K562 (cell line): ENCODE data around the gene ZNF609. TPM values are rescaled to one million over a fixed set of nuclear protein-coding genes. Genes with fewer than 3 reads are reported as not detected.

Experiments
- ATAC-seq: fragments of 200-7000 bp; cut with Tn5 transposase; 3 replicates; pipeline ENCODE4 v1.9.1; 2020; ENCODE audit warnings: moderate library complexity
- BruUV-seq: library from RNA; stranded (reverse); fragments of 400-500 nt; replicated peaks from 2 replicates; lab custom pipeline; 2021; lab: Mats Ljungman, UMichigan
- CTCF ChIA-PET: fragments of 300-600 bp; formaldehyde crosslinking; extraction: SDS; loops from one replicate; lab custom pipeline; 2021; ENCODE audit warnings: low intra/inter-chr PET ratio; lab: Yijun Ruan, JAX
- POLR2A ChIA-PET: fragments of 300-600, 350-650 bp; sonication (Branson Sonifier 250); formaldehyde crosslinking; extraction: SDS; loops from one replicate; lab custom pipeline; 2021; ENCODE audit warnings: antibody characterized with exemption, inconsistent platforms; lab: Yijun Ruan, JAX
- DNase-seq, 4 experiments: peaks; one replicate each; pipeline versions ENCODE4 v3.0.0 to v3.0.0-alpha.2; 2011 to 2018; ENCODE audit warnings: low spot score in 3 of 4, mixed read lengths in 3 of 4; ENCODE audit errors: extremely low read depth in 1 of 4
- FAIRE-seq: peaks from 2 replicates; lab custom pipeline; 2011; peaks lifted over from hg19 to GRCh38; lab: Jason Lieb, UNC
- H2AFZ ChIP-seq: 2 replicates; pipeline ENCODE4 v1.6.0; 2011; ENCODE audit warnings: low read depth, low read length, control low read depth, inconsistent platforms
- H3K27ac ChIP-seq: fragments of 200-600 bp; 3 replicates; pipeline ENCODE4 v1.8.0; 2011; ENCODE audit warnings: low read depth, mild to moderate bottlenecking, control low read depth, inconsistent platforms, low read length, moderate library complexity, mixed read lengths; ENCODE audit errors: extremely low read depth
- H3K27me3 ChIP-seq, 2 experiments: fragments of 300-600 bp in 1 of 2; 2 replicates in 1 of 2; 3 replicates in 1 of 2; pipeline versions ENCODE4 v1.6.0 to v1.8.0; 2011; ENCODE audit warnings: inconsistent platforms in 2 of 2, low read length in 2 of 2, mild to moderate bottlenecking in 1 of 2, mixed read lengths in 1 of 2, moderate library complexity in 1 of 2; ENCODE audit not compliant: control insufficient read depth in 2 of 2, insufficient read depth in 2 of 2
- H3K36me3 ChIP-seq: fragments of 300-600 bp; 3 replicates; pipeline ENCODE4 v1.8.0; 2011; ENCODE audit warnings: mild to moderate bottlenecking, low read length, inconsistent platforms; ENCODE audit not compliant: control insufficient read depth, insufficient read depth
- H3K4me1 ChIP-seq, 2 experiments: fragments of 200-600 bp in 1 of 2; replicated peaks in 1 of 2; 2 replicates in 1 of 2; 3 replicates in 1 of 2; pipeline versions ENCODE4 v1.5.1 to v1.8.0; 2011; ENCODE audit warnings: inconsistent platforms in 2 of 2, low read length in 2 of 2, mild to moderate bottlenecking in 1 of 2, mixed read lengths in 1 of 2, moderate library complexity in 1 of 2; ENCODE audit not compliant: control insufficient read depth in 2 of 2, insufficient read depth in 2 of 2
- H3K4me2 ChIP-seq: 2 replicates; pipeline ENCODE4 v1.6.1; 2011; ENCODE audit warnings: low read length, control low read depth, inconsistent platforms, mixed read lengths; ENCODE audit not compliant: insufficient read depth
- H3K4me3 ChIP-seq: fragments of 200-600 bp; sonication (generic), shearing (Covaris generic); 2 replicates; pipeline ENCODE4 v1.5.1; 2016; ENCODE audit warnings: control low read depth, inconsistent platforms
- H3K79me2 ChIP-seq: fragments of 200-600 bp; 3 replicates; pipeline ENCODE4 v1.8.0; 2011; ENCODE audit warnings: low read length, inconsistent platforms; ENCODE audit not compliant: control insufficient read depth, insufficient read depth
- H3K9ac ChIP-seq, 2 experiments: 2 replicates each; pipeline versions ENCODE4 v1.6.0 to v1.6.1; 2011; ENCODE audit warnings: low read depth in 2 of 2, low read length in 2 of 2, control low read depth in 1 of 2, inconsistent platforms in 1 of 2, mild to moderate bottlenecking in 1 of 2, mixed read lengths in 1 of 2; ENCODE audit not compliant: insufficient read depth in 1 of 2
- H3K9me1 ChIP-seq: one replicate; pipeline ENCODE4 v1.6.0; 2011; ENCODE audit warnings: inconsistent platforms, mild to moderate bottlenecking, low read length, moderate library complexity; ENCODE audit not compliant: control insufficient read depth, insufficient read depth
- H3K9me3 ChIP-seq: replicated peaks from 2 replicates; pipeline ENCODE4 v1.5.1; 2011; ENCODE audit warnings: low read depth, low read length, inconsistent platforms; ENCODE audit not compliant: control insufficient read depth, insufficient read depth
- H4K20me1 ChIP-seq: replicated peaks from 2 replicates; pipeline ENCODE4 v1.6.1; 2011; ENCODE audit warnings: low read length, inconsistent platforms, mixed read lengths; ENCODE audit not compliant: control insufficient read depth, insufficient read depth
- ARID3A ChIP-seq: IDR thresholded peaks from 2 replicates; pipeline ENCODE4 v1.6.1; 2012; ENCODE audit warnings: low read depth, low read length, improper control_type of control experiment, borderline replicate concordance
- DNMT1 ChIP-seq: fragments of 450-650 bp; IDR thresholded peaks from 2 replicates; pipeline ENCODE4 v1.6.1; 2016; ENCODE audit warnings: antibody characterized with exemption, mild to moderate bottlenecking
- ILF3 ChIP-seq: fragments of 450-650 bp; IDR thresholded peaks from 2 replicates; pipeline ENCODE4 v1.6.1; 2018; ENCODE audit warnings: antibody characterized with exemption, mild to moderate bottlenecking, moderate library complexity, borderline replicate concordance
- IRF9 ChIP-seq: fragments of 450-650 bp; IDR thresholded peaks from 2 replicates; pipeline ENCODE4 v1.6.1; 2016; ENCODE audit warnings: missing biosample characterization, missing genetic modification characterization
- MCM5 ChIP-seq: fragments of 450-650 bp; IDR thresholded peaks from 2 replicates; pipeline ENCODE4 v1.6.1; 2016; ENCODE audit warnings: low read depth
- MYC ChIP-seq, 2 experiments: fragments of 250-450 bp in 1 of 2; sonication (Bioruptor Pico) in 1 of 2; IDR thresholded peaks; 2 replicates each; pipeline versions ENCODE4 v1.5.1 to v1.6.1; 2012 to 2021; ENCODE audit warnings: low read depth in 2 of 2, borderline replicate concordance in 1 of 2, improper control_type of control experiment in 1 of 2, low read length in 1 of 2, mild to moderate bottlenecking in 1 of 2, moderate library complexity in 1 of 2
- MYNN ChIP-seq, 2 experiments: sonication (generic); formaldehyde crosslinking in 1 of 2; IDR thresholded peaks; 2 replicates each; pipeline versions ENCODE4 v1.5.0 to v1.6.1; 2016 to 2020; ENCODE audit warnings: antibody characterized with exemption in 1 of 2, missing genetic modification reagents in 1 of 2
- NCOA4 ChIP-seq: fragments of 450-650 bp; IDR thresholded peaks from 2 replicates; pipeline ENCODE4 v1.6.1; 2018; ENCODE audit warnings: mild to moderate bottlenecking; ENCODE audit not compliant: partially characterized antibody
- PCBP2 ChIP-seq: fragments of 200-400 bp; formaldehyde crosslinking; IDR thresholded peaks from 2 replicates; pipeline ENCODE4 v1.6.1; 2018; ENCODE audit warnings: low read length, low read depth, mild to moderate bottlenecking, moderate library complexity; ENCODE audit not compliant: poor library complexity, severe bottlenecking
- ZC3H11A ChIP-seq: IDR thresholded peaks from 2 replicates; pipeline ENCODE4 v1.6.1; 2012; ENCODE audit warnings: low read depth, low read length, improper control_type of control experiment
- ZC3H4 ChIP-seq: sonication (generic); formaldehyde crosslinking; IDR thresholded peaks from 2 replicates; pipeline ENCODE4 v1.9.0; 2021; ENCODE audit warnings: missing genetic modification reagents, borderline replicate concordance
- ZNF316 ChIP-seq: fragments of 450-650 bp; IDR thresholded peaks from 2 replicates; pipeline ENCODE4 v1.6.1; 2016
- WGBS: fragments of 100-300 bp; shearing (Covaris generic); methylation state at CpG from one replicate; pipeline ENCODE4 v1.1.6; 2016; ENCODE audit warnings: low coverage, mixed read lengths; ENCODE audit not compliant: insufficient coverage; ENCODE audit errors: missing lambda C conversion rate; 5-methylcytosine and 5-hydroxymethylcytosine counted together
- in situ Hi-C: fragments of 300-500 bp; cut with MboI; formaldehyde crosslinking; loops from 4 replicates; pipeline ENCODE4 v1.15.0; 2018; ENCODE audit warnings: inconsistent platforms, mixed read lengths
- intact Hi-C: fragments of 100-400 bp; cut with micrococcal nuclease; formaldehyde crosslinking; loops from 2 replicates; pipeline ENCODE4 v1.14.2; 2022
- polyA plus RNA-seq, 8 experiments: library from polyadenylated mRNA; depleted of rRNA in 4 of 8; stranded (reverse) in 5 of 8; unstranded in 3 of 8; fragments of >200 nt; fragmentation: Nextera tagmentation in 2 of 8; fragmentation: Illumina TruSeq in 1 of 8; extraction: Ambion mirVana in 2 of 8; extraction: Trizol in 1 of 8; gene quantifications; 2 replicates each; pipeline versions ENCODE4 v1.2.1 to v1.2.3, GENCODE V29; 2011 to 2014; ENCODE audit warnings: inconsistent platforms in 1 of 8, missing spikeins in 1 of 8
- total RNA-seq, 7 experiments: library from RNA; depleted of rRNA in 6 of 7; stranded (reverse); fragments of >200 nt in 6 of 7; fragmentation: Illumina TruSeq in 2 of 7; extraction: Trizol in 2 of 7; gene quantifications; 2 replicates each; pipeline versions ENCODE4 v1.2.1 to v1.2.3, GENCODE V29; 2011 to 2021; ENCODE audit warnings: low replicate concordance in 1 of 7
- TF ChIP-seq, protein P1 (sequence below): fragments of 450-650 bp; IDR thresholded peaks from 2 replicates; pipeline ENCODE4 v1.6.1; 2014; ENCODE audit warnings: low read depth, mild to moderate bottlenecking, moderate library complexity, borderline replicate concordance
- TF ChIP-seq, protein P2 (sequence below): fragments of 150-350 bp; conservative IDR thresholded peaks from 2 replicates; pipeline ENCODE4 v1.6.1; 2014; ENCODE audit warnings: low read length

The ZNF609 gene
- total and polyA plus RNA-seq, 9 of the 15 experiments (the other 6 are each of a cell fraction or from before 2014, with no cell fraction given) = 3.0 to 38.7 (median 17.8) TPM

GRCh38 chr15:64502151-64502550 lies 41.8 kb downstream of the ZNF609 start:
- ATAC-seq (no peak), DNase-seq (no peak), FAIRE-seq (no peak)
- Histone ChIP-seq H4K20me1 (peaks cover 30% of the 10 kb centered on the region), H3K9me1 (peaks cover 3% of the 10 kb centered on the region), H3K27ac (no peak overlapping the region), H3K4me1 (peaks cover 3 to 15% of the 10 kb centered on the region in 2 experiments; a peak in 3 of 5 replicates), H3K4me3 (no peak overlapping the region), H3K36me3 (peaks cover 69% of the 10 kb centered on the region), H3K79me2 (peaks cover 81% of the 10 kb centered on the region), H3K9me3 (no peaks in the 10 kb centered on the region), H3K27me3 (no peaks in the 10 kb centered on the region), H2AFZ (no peak overlapping the region), H3K4me2 (no peak overlapping the region), H3K9ac (no peak overlapping the region)
- intact Hi-C loops = no loop called here
- ChIA-PET CTCF (no interaction called here), POLR2A (interaction anchor here (0.7 to 3.1 kb wide), 3 partner anchors 11 to 114 kb away, joined by 3 to 16 read pairs (median 5); partner anchors contain the start of gene TRIP4)
- no TSS peak for BruUV-seq
- in situ Hi-C loops = no loop called here
- 82% methylated on average over 2 of the region's 2 CpGs for WGBS
- TF ChIP-seq DNMT1 = no peak
- no peak for TF ChIP-seq ZNF316
- TF ChIP-seq ZC3H11A = no peak
- TF ChIP-seq, protein P1, sequence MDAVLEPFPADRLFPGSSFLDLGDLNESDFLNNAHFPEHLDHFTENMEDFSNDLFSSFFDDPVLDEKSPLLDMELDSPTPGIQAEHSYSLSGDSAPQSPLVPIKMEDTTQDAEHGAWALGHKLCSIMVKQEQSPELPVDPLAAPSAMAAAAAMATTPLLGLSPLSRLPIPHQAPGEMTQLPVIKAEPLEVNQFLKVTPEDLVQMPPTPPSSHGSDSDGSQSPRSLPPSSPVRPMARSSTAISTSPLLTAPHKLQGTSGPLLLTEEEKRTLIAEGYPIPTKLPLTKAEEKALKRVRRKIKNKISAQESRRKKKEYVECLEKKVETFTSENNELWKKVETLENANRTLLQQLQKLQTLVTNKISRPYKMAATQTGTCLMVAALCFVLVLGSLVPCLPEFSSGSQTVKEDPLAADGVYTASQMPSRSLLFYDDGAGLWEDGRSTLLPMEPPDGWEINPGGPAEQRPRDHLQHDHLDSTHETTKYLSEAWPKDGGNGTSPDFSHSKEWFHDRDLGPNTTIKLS = no peak
- TF ChIP-seq MYNN (IDR thresholded peaks at IDR 0.05) = no peak
- TF ChIP-seq MYNN (CRISPR knock-in tag; IDR thresholded peaks at IDR 0.05) = no peak
- no peak for TF ChIP-seq PCBP2
- TF ChIP-seq MYC (IDR thresholded peaks at IDR 0.05; ENCODE audit: low read depth, low read length) = no peak
- TF ChIP-seq MYC (CRISPR knock-in tag; IDR thresholded peaks at IDR 0.05; ENCODE audit: borderline replicate concordance, low read depth) = no peak
- no peak for TF ChIP-seq MCM5
- TF ChIP-seq, protein P2, sequence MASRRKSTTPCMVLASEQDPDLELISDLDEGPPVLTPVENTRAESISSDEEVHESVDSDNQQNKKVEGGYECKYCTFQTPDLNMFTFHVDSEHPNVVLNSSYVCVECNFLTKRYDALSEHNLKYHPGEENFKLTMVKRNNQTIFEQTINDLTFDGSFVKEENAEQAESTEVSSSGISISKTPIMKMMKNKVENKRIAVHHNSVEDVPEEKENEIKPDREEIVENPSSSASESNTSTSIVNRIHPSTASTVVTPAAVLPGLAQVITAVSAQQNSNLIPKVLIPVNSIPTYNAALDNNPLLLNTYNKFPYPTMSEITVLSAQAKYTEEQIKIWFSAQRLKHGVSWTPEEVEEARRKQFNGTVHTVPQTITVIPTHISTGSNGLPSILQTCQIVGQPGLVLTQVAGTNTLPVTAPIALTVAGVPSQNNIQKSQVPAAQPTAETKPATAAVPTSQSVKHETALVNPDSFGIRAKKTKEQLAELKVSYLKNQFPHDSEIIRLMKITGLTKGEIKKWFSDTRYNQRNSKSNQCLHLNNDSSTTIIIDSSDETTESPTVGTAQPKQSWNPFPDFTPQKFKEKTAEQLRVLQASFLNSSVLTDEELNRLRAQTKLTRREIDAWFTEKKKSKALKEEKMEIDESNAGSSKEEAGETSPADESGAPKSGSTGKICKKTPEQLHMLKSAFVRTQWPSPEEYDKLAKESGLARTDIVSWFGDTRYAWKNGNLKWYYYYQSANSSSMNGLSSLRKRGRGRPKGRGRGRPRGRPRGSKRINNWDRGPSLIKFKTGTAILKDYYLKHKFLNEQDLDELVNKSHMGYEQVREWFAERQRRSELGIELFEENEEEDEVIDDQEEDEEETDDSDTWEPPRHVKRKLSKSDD = no peak
- no peak for TF ChIP-seq IRF9 (tag)
- TF ChIP-seq ZC3H4 (CRISPR knock-in tag) = no peak
- TF ChIP-seq ILF3 = no peak
- TF ChIP-seq ARID3A = no peak
- no peak for TF ChIP-seq NCOA4
